HG02884 (cell line): ENCODE data around the gene CDHR3.

Source experiments
- ATAC-seq: cut with Tn5 transposase; IDR thresholded peaks from one replicate; pipeline ENCODE4 v1.9.1; 2021; ENCODE audit warnings: mild to moderate bottlenecking, moderate library complexity; ENCODE audit not compliant: unreplicated experiment

The CDHR3 gene

GRCh38 chr7:106062006-106062405, 98.9 kb downstream of the CDHR3 start:
- ATAC-seq, result no peak

- no peak for ATAC-seq
Observed at GRCh38 chr7:106062521-106062931, 99.5 kb downstream of the CDHR3 start.

- no peak for ATAC-seq
Observed at GRCh38 chr7:106063024-106063423, 100.0 kb downstream of the CDHR3 start.

- no peak for ATAC-seq
Observed at GRCh38 chr7:106063692-106064091, 100.6 kb downstream of the CDHR3 start.

- no peak for ATAC-seq
Observed at GRCh38 chr7:106064316-106064715, 101.3 kb downstream of the CDHR3 start.

GRCh38 chr7:106064771-106065574, 101.9 kb downstream of the CDHR3 start:
- ATAC-seq, result no peak

- no peak for ATAC-seq
Observed at GRCh38 chr7:106065575-106066500, 102.8 kb downstream of the CDHR3 start.

GRCh38 chr7:106067678-106068077, 104.6 kb downstream of the CDHR3 start:
- ATAC-seq, result no peak

GRCh38 chr7:106068538-106068961, 105.5 kb downstream of the CDHR3 start:
- ATAC-seq, result no peak

- ATAC-seq, result no peak
Observed at GRCh38 chr7:106068986-106069385, 105.9 kb downstream of the CDHR3 start.

GRCh38 chr7:106069471-106070200, 106.6 kb downstream of the CDHR3 start:
- no peak for ATAC-seq

GRCh38 chr7:106070201-106070551, 107.1 kb downstream of the CDHR3 start:
- ATAC-seq, result no peak

GRCh38 chr7:106070567-106071254, 107.6 kb downstream of the CDHR3 start:
- ATAC-seq, result no peak

GRCh38 chr7:106071356-106071998, 108.4 kb downstream of the CDHR3 start:
- ATAC-seq, result peak; percentile 97

GRCh38 chr7:106071999-106072714, 109.1 kb downstream of the CDHR3 start:
- ATAC-seq, result no peak

GRCh38 chr7:106072715-106073091, 109.6 kb downstream of the CDHR3 start:
- no peak for ATAC-seq

- ATAC-seq, result no peak
Observed at GRCh38 chr7:106073701-106074100, 110.6 kb downstream of the CDHR3 start.

- no peak for ATAC-seq
Observed at GRCh38 chr7:106074257-106074656, 111.2 kb downstream of the CDHR3 start.

- ATAC-seq, result no peak
Observed at GRCh38 chr7:106075937-106076336, 112.9 kb downstream of the CDHR3 start.

- no peak for ATAC-seq
Observed at GRCh38 chr7:106076537-106076936, 113.5 kb downstream of the CDHR3 start.
